Loucy (cell line): ENCODE data around the gene TOP3A.

Experiments
- H2AFZ ChIP-seq: fragments of 200-600 bp; sonication (generic); 2 replicates; pipeline ENCODE4 v1.6.0; 2016; ENCODE audit warnings: antibody characterized with exemption, mild to moderate bottlenecking, low read length, moderate library complexity
- H3F3A ChIP-seq: fragments of 200-600 bp; 2 replicates; pipeline ENCODE4 v1.6.0; 2016; ENCODE audit warnings: antibody characterized with exemption, low read depth, mild to moderate bottlenecking
- H3K27me3 ChIP-seq: fragments of 200-600 bp; sonication (generic); 2 replicates; pipeline ENCODE4 v1.6.1; 2014; ENCODE audit warnings: low read length, mild to moderate bottlenecking; ENCODE audit not compliant: insufficient read depth, poor library complexity, severe bottlenecking
- H3K36me3 ChIP-seq: fragments of 200-600 bp; sonication (generic); 2 replicates; pipeline ENCODE4 v1.6.1; 2016; ENCODE audit warnings: low read length; ENCODE audit not compliant: insufficient read depth
- H3K4me1 ChIP-seq: fragments of 200-600 bp; sonication (generic); 2 replicates; pipeline ENCODE4 v1.5.1; 2014; ENCODE audit warnings: low read length, mild to moderate bottlenecking; ENCODE audit not compliant: insufficient read depth, poor library complexity, severe bottlenecking
- H3K4me2 ChIP-seq: fragments of 200-600 bp; sonication (generic); 2 replicates; pipeline ENCODE4 v1.6.0; 2014; ENCODE audit warnings: antibody characterized with exemption, low read length, low read depth, mild to moderate bottlenecking; ENCODE audit not compliant: poor library complexity, severe bottlenecking
- H3K4me3 ChIP-seq: fragments of 200-600 bp; sonication (generic); 2 replicates; pipeline ENCODE4 v1.5.1; 2014; ENCODE audit warnings: low read length, mild to moderate bottlenecking, mixed read lengths; ENCODE audit not compliant: poor library complexity, severe bottlenecking
- H3K79me2 ChIP-seq: fragments of 200-600 bp; sonication (generic); 2 replicates; pipeline ENCODE4 v1.6.1; 2014; ENCODE audit warnings: low read length; ENCODE audit not compliant: insufficient read depth
- H3K9ac ChIP-seq: fragments of 200-600 bp; sonication (generic); 2 replicates; pipeline ENCODE4 v1.6.0; 2014; ENCODE audit warnings: mild to moderate bottlenecking, low read depth, low read length, moderate library complexity; ENCODE audit not compliant: poor library complexity, severe bottlenecking
- H3K9me2 ChIP-seq: fragments of 200-600 bp; sonication (generic); replicated peaks from 2 replicates; pipeline ENCODE4 v1.6.1; 2016; ENCODE audit warnings: low read depth, low read length, mixed read lengths
- H3K9me3 ChIP-seq: fragments of 200-600 bp; sonication (generic); 2 replicates; pipeline ENCODE4 v1.6.1; 2014; ENCODE audit warnings: mild to moderate bottlenecking, antibody characterized with exemption, low read length, low read depth; ENCODE audit not compliant: insufficient read depth
- H4K20me1 ChIP-seq: fragments of 200-600 bp; sonication (generic); 2 replicates; pipeline ENCODE4 v1.6.0; 2014; ENCODE audit warnings: antibody characterized with exemption, low read length, mild to moderate bottlenecking; ENCODE audit not compliant: insufficient read depth, poor library complexity, severe bottlenecking
- CTCF ChIP-seq: fragments of 200-600 bp; sonication (generic); conservative IDR thresholded peaks from 2 replicates; pipeline ENCODE4 v1.5.1; 2014; ENCODE audit warnings: mild to moderate bottlenecking, antibody characterized with exemption, low read length
- EZH2phosphoT487 ChIP-seq: fragments of 200-600 bp; IDR thresholded peaks from 2 replicates; pipeline ENCODE4 v1.6.1; 2018; ENCODE audit warnings: antibody characterized with exemption, mild to moderate bottlenecking, moderate library complexity, borderline replicate concordance

Gene TOP3A

DNA sequence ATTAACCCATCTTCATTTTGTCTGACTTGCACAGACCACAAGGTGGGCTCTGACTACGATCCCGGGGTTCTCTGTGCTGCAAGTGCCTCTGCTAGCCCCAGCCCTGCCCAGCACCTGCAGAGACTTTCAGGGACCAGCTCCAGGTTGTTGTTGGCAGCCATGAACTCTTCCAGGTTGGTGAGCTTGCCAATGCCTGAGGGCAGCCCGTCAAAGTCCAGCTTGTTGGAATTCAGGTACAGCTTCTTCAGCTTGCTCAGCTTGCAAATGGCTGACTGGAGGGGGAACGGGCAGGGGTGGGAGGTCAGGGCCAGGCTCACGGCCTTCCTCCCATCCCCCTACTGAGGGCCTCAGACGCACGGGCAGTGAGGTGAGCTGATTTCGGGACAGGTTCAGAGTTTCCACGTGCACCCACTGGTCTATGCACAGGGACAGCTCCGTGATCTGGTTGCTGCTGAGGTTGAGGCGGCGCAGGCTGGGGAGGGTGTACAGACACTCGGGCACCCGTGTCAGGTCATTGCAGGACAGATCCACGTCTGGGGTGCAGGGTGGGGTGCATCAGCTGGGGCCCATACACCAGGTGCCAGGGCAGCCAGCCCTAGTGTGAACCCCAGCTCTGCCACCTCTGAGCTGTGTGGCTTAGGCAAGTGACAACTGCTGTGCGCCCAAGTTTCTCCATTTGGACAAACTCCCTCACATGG lies 61.5 kb downstream of the TOP3A start:
- Histone ChIP-seq H3K9me2 (no peaks in the 10 kb centered on the region), H3K79me2 (peaks cover 28% of the 10 kb centered on the region), H3K4me1 (peaks cover 10% of the 10 kb centered on the region), H3K9me3 (no peaks in the 10 kb centered on the region), H3K4me2 (no peak overlapping the region), H3K36me3 (peaks cover 55% of the 10 kb centered on the region; the same call in 1 of the 2 replicates), H3F3A (no peaks in the 10 kb centered on the region), H4K20me1 (peaks cover 25% of the 10 kb centered on the region), H3K9ac (no peak overlapping the region), H3K4me3 (no peak overlapping the region), H2AFZ (no peak overlapping the region), H3K27me3 (no peaks in the 10 kb centered on the region)
- TF ChIP-seq CTCF, result no peak
- TF ChIP-seq EZH2phosphoT487, result no peak

DNA sequence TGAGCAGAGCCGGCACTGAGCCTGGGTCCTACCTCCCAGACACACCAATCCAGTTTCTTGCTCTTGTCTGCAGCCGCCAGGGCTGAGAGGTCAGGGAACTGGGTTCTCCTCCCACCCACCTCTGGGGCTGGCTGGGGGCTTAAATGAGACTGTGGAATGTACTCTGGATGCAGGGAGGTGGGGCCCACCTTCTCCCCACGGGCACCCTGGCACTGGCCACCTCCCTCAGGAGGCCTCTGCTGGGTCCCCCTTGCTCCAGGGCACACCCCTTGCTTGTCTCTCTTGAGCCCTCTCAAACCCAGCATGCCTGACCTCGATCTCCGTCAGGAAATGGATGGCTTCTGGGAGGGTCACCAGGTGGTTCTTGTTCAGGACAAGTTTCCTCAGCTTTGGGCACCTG lies 62.6 kb downstream of the TOP3A start:
- Histone ChIP-seq H3K4me1 (peaks cover 6% of the 10 kb centered on the region), H3F3A (no peaks in the 10 kb centered on the region), H3K79me2 (peaks cover 16% of the 10 kb centered on the region), H2AFZ (no peak overlapping the region), H3K4me3 (no peak overlapping the region), H3K4me2 (no peak overlapping the region), H3K36me3 (peaks cover 62% of the 10 kb centered on the region; the same call in 1 of the 2 replicates), H4K20me1 (peaks cover 18% of the 10 kb centered on the region), H3K9me2 (no peaks in the 10 kb centered on the region), H3K9ac (no peak overlapping the region), H3K27me3 (no peaks in the 10 kb centered on the region), H3K9me3 (no peaks in the 10 kb centered on the region)
- TF ChIP-seq EZH2phosphoT487 (no peak), CTCF (no peak)

DNA sequence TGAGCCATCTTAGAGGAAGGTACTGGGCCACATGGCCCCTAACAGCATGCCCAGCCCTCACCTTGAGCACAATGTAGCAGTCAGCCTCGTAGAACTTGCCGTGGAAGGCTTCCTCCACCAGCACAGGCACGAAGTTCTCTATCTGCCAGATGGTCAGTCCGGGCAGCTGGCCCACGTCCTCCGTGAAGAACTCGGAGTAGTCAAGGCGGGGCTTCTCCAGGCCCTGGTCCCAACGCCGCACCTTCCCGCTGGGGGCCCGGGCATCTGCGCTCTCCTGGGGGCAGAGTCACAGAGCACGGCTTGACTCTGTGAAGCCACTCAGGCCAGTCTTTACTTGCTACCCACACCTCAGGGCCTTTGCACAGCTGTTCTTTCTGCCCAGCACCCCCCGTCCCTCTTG lies 63.6 kb downstream of the TOP3A start:
- Histone ChIP-seq H3K9ac (no peak overlapping the region), H3K36me3 (peaks cover 68% of the 10 kb centered on the region; the same call in 1 of the 2 replicates), H2AFZ (no peak overlapping the region), H3F3A (no peaks in the 10 kb centered on the region), H3K4me2 (no peak overlapping the region), H3K4me1 (no peaks in the 10 kb centered on the region), H3K9me2 (no peaks in the 10 kb centered on the region), H3K9me3 (no peaks in the 10 kb centered on the region), H3K79me2 (peaks cover 6% of the 10 kb centered on the region), H3K4me3 (no peak overlapping the region), H3K27me3 (no peaks in the 10 kb centered on the region), H4K20me1 (peaks cover 8% of the 10 kb centered on the region)
- TF ChIP-seq EZH2phosphoT487 (no peak), CTCF (no peak)
